NCI-H146 treated with DMSO at 0.1 percent for 48 hours (cell line): ENCODE data around the gene F11.
"Not testable (repeated sequence)": the region's sequence is repeated elsewhere in the genome, so short reads cannot be mapped to it uniquely, and the experiment has no call there.

Experiments
- DNase-seq: peaks from one replicate; lab custom pipeline; 2025; ENCODE audit not compliant: unreplicated experiment; lab: John Stamatoyannopoulos, UW

F11 gene

DNA sequence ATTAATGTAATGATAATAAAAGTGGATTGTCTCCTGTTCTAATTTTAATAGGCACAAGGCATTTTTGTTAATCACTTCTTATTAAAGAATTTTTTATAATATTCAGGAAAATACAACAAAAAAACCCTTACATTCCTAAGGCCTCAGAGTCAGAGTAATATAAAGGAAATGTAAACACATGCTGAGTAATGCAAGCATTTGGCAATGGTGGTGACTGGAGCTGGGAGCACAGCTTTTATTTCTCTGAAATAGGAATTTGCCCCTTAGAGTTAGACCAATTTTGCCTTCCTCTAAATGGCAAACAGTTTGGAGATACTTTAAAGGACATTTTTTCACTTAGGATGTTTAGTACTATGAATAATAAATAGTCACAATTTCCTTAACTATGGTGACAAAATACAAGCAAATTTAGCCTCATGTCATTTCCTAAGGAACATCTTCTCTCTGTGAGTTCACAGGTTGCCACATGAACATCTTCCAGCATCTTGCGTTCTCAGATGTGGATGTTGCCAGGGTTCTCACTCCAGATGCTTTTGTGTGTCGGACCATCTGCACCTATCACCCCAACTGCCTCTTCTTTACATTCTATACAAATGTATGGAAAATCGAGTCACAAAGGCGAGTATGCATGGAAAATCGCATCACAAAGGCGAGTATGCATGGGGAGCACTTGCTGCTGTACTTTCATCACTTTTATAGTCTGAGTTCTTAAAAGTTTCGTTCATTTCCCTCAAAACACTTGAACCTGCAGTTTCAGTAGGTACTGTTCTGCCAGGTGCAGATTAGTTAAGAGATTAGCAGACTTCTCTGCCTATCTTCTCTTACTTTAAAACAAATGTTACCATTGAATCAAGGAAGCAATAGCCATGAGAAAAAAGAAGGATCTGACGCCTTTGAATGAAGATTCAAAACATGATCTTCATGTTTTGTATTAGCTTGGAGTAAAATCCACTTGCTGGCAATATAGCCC lies 15.9 kb upstream of the F11 start:
- no peak for DNase-seq

DNA sequence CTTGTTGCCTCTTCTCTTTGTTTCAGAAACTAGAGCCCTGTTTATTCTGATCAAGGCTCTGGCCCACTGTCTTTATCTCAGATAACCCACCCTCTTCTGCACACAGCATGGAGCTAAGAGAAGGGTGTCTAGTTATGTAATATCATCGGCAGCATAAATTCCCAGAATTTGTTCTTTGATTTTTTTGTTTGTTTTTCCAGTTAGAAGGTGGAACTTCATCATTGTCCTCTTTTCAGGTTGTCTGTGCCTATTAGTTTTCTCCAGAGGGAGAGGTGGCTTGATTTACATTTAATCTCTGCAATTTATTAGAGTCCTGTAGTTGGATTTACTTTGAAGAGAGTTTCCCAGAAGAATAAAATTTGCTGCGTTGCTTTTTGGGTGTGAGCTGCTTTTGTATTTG lies 15.2 kb upstream of the F11 start:
- DNase-seq, result no peak

DNA sequence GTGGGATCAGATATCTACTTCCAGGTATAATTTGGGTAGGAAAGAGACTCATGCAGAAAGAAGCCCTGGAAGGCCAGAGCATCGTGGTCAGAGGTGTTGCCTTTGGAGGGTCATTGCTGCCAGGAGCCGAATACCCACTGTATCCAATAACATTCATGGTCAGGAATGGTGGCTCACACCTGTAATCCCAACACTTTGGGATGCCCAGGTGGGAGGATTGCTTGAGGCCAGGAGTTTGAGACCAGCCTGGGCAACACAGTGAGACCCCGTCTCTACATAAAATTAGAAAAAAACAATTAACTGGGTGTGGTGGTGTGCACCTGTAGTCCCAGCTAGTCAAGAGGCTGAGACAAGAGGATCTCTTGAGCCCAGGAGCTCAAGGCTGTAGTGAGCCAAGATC lies 10.9 kb upstream of the F11 start:
- no peak for DNase-seq

DNA sequence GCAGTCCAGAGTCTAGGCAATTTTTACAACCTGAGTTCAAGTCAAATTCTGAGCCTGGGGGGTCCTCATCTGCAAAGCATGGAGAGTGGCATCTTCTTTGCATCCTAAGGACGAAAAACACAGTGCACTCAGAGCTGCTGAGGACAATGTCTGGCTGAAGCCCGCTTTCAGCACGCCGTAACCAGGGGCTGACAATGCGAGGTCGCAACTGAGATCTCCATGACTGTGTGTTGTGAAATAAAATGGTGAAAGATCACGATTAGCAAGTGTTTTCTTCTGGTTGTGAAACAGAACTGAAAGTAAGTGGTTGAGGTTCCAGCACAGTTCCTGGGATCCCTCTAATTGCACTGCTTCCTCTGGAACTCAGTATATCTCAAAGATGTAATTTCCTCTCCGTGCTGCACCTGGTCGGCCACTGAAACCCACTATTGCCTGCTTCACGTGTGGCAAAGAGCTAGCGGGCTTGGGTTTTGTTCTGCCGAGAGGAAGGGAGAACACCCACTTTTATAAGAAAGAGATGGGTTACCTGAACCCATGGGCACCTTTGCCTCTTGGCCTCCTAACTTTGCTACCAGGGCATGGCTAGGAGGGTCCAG lies 7.7 kb upstream of the F11 start:
- DNase-seq, result no peak

DNA sequence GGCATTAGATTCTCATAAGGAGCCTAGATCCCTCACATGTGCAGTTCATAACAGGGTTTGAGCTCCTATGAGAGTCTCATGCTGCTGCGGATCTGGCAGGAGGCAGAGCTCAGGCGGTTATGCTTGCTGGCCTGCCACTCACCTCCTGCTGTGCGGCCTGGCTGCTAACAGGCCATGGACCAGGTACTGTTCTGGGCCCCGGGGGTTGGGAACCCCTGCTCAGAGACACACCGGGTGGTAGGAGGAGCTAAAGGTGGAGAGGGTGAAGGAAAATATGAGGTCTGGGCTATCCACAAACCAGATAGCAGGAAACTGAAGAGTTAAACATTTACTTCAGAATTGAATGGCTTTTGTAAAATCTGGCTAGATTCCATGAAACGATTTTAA lies 5.9 kb upstream of the F11 start:
- no peak for DNase-seq

DNA sequence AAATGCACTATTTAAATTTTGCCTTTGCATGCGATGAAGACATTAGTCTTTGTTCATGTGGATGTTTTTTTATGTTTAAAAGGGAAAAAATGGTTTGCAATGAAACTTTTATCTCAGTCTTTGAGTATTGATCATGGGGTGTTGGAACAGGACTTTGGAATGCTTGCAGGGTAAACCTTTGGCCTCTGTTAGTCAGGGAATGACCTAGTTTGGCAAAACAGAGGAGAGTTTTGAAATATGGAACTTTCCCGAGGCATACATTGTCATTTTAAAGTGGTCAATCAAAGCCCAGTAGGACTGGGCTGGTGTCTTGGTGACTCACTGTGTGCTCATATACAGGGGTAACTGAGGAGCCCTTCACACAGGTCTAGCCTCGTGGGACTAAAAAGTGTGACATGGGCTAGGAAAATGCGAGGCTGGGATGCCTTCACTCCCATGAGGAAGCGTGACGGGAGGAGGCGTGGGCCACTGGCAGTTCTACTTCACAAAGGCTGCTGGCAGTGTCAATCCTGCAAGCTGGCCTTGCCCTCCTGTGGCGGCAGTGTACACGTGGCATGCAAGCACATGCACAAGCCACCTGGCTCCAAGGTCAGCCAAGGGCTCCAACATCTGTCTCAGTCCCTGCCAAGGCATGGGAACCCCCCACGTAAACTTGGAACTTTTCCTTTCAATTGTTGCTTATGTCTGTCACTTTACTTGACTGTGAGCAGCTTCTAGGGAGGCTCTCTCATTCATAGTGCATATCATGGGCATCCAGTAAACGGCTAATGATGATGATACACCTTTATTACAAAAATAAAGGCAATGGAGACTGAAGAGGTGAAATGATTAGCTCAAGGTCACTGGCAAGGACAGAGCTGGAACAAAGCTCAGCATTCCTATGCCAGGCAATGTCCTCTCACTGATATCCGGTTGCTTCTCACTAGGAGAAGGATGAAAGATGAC lies 5.2 kb upstream of the F11 start:
- no peak for DNase-seq

DNA sequence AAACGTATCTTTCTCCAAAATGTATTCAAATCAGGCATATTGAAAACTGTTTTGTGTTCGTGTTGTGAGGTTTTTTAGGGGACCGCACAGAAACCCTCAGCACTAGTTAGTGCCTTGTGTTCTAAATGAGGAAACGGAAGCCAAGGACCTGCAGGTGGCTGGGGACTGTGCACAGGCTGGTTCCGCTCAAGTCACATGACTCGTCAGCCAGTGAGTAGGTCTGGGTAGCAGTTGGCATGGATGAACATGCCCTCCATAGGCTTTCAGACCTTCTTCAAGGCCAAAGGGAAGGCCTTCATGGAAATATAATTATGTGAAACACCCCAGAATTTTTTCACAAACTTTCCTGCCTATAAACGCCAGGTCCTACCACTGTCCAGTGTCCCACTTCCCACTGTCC lies 1.3 kb upstream of the F11 start:
- no peak for DNase-seq

DNA sequence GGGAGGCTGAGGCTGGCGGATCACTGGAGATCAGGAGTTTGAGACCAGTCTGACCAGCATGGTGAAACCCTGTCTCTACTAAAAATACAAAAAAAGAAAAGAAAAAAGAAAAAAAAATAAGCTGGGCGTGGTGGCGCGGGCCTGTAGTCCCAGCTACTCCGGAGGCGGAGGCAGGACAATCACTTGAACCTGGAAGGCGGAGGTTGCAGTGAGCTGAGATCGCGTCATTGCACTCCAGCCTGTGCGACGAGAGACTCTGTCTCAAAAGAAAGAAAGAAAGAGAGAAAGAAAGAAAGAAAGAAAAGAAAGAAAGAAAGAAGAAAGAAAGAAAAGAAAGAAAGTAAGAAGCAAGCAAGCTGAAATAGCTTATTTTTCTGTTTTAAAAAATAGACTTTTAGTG lies 739 bp upstream of the F11 start:
- DNase-seq, result not testable (repeated sequence)

DNA sequence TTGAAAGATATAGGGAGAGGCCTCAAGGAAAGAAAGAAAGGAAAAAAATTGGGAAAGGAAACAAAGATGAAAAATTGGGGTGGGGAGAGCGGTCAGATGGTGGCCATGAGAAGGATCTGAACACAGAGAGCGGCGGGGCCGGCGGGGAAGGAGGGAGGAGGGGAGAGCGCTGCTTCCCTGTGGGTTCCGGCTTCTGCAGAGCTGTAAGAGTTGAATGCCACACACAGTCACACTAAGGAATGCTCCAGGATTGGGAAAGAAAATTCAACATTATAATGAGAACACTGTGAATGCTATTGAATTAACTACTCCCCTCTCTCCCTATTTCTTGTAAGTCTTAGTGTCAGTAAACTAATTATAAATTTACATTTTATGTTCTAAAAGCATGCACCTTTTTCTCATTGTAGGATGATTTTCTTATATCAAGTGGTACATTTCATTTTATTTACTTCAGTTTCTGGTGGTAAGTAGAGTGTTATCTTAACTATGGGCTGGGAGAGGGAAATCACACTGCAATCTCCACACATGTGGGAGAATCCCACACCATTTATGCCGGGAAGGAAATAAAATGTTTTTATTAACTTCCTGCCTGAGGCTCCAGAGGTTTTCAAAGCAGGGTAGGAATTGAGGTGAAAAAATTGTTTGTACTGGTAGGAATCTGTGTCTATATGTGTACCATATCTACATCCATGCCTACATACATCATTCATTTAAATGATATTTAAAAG lies 904 bp downstream of the F11 start:
- DNase-seq, result no peak

DNA sequence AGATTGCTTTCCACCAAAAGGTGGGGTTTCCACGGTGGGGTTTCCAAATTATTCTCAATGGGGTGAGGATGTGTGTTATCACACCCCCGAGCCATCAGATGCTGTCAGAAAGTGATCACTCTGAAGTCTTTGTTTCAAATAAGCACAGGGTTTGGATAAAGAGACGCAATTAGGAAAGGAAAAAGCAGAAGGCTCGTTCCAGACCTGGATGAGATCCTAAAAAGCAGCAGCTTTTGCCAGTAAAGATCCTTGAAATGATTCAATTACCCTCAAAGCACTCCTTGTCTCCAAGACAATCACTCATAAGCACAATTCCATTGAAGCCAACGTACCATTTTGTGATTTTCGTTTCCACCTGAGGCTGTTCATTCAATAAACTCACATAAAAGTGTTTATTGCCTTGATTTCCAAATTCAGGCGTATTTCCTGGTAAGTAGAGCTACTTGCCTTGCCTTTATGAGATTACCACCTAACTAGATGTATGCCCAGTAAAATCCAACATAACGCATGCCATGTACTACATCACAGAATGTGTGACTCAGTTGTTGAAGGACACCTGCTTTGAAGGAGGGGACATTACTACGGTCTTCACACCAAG lies 5.2 kb downstream of the F11 start:
- DNase-seq, result no peak

DNA sequence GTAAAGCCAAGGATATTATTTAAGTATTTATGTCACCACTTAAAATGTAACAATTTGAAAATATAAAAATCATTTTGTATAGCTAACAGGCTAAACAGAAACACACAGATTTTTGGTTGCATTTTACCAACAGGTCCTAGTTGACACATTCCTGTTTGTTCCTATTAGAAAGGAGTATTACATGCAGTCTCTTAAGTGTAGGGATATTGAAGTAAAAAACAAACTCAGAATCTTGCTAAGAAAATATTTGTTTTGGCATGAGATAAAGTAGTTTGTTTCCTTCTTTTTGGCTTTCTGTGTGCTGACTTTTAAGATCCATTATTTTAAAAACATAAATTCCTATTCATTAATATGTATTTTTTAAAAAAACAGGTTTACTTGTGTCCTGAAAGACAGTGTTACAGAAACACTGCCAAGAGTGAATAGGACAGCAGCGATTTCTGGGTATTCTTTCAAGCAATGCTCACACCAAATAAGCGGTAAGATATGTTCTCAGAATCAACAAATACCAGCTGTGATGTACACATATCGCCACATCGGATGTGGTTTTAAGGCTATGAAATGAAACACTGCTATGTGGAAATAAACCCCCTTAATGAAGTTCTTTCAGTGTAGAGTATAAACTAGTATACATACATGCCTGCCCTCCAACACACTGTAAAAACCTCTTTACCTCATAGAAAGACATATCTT lies 6.9 kb downstream of the F11 start:
- no peak for DNase-seq

DNA sequence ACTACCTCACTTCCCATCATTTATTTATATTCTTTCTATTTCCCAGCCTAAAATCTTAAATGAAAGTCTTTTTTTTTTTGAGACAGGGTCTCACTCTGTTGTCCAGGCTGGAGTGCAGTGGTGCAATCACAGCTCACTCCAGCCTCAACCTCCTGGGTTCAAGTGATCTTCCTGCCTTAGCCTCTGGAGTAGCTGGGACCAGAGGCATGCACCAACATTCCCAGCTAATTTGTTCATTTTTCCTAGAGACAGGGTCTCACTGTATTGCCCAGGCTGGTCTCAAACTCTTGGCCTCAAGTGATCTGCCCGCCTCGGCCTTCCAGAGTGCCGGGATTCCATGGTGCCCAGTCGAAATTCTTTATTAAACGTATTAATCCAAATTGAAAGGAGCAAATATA lies 7.4 kb downstream of the F11 start:
- DNase-seq, result not testable (repeated sequence)

DNA sequence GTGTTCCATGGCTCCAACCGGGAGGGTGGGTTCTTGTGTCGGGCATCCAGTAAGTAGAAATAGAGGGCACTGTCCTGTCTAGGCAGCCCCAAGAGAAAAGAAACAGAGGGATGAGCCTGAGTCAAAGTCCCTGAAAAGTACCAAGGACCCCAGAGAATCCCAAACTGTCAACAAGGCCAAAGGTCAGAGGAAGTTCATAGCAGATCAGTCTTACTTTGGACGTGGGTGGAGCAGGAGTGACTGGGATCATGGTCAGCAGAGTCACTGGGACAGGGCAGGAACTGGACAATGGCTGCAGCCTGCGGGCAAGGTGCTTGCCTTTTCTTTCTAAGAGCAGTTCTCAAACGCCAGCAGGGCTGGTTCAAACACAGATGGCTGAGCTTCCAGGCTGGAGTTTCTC lies 17.3 kb downstream of the F11 start:
- no peak for DNase-seq

DNA sequence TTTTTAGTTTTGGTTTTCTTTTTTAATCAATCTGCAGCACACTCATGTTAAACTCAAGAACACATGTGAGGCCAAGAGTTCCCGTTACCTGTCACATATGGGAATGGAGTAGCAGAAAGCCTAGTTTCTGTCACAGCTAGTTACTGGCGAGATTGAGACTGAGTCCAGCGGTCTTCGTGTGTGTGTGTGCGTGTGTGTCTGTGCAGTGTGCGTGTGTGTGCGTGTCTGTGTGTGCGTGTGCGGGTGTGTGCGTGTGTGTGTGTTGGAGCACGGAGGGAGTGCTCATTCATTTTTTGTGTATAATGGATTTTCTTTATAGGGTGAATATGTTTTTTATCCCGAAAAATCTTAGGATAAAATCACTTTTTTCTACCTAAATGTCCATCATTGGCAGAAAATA lies 19.2 kb downstream of the F11 start:
- no peak for DNase-seq

DNA sequence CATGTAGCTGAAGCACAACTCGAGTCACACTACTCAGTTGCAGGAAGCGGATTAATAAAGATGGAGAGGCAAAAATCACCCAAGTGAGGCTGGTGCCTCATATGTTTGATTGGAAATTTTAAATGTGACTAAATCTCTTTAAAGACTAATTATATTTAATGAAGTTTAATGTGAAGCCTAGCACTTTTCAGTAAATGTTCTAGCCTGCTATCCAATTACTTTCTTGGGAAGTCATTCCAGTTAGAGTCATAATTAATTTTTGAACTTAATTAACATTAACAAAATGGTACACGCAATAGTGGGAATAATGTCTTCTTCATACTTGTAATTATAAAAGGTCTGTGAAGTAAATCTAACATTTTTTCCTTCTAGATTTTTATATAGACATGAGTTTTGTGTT lies 20.6 kb downstream of the F11 start:
- no peak for DNase-seq

DNA sequence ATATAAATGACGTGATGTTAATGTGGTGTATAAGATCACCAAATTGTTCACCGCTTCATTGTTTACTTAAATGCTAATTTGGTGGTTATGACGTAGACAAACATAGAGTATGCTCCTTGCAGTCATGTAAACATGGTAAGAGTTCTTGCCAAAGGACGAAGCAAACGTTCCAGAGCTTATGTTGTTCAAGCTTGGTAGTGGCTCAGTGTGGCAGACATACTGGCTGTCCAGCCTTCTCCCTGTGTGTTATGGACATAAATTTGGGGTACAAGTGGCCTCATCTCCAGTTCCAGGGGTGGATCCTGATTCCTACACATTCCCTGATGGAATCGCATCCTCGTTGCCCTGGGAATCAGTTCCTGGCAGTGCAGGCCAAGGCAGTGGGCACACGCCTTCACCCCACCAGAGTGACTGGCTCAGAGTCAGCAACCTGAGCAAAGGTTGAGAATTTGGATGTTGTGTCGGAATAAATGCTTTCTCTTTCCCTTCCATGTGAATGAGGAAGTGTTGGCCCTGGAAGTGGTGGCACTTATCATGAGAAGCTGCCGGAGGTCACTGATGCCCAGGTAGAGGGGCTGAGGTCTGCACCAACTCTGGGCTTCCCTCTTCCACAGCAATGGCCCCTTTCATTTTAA lies 25.4 kb downstream of the F11 start:
- no peak for DNase-seq

DNA sequence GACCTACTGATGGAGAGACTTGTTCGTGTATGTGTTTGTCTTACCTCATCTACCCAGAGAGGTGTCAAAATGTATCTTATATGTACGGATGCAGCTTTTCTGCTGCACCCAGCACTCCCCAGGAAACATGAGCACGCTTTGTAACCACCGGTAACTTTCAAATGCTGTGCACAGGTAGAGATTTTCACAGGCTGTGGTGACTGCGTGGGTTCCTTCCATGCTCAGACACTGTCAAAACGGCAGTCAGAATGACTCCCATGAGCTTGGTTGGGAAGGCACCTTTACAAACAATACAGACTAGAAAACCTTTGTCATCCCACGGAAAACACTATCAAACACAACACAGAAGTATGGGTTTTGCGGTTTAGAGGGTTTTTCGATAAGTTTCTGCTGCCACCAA lies 28.2 kb downstream of the F11 start:
- no peak for DNase-seq

DNA sequence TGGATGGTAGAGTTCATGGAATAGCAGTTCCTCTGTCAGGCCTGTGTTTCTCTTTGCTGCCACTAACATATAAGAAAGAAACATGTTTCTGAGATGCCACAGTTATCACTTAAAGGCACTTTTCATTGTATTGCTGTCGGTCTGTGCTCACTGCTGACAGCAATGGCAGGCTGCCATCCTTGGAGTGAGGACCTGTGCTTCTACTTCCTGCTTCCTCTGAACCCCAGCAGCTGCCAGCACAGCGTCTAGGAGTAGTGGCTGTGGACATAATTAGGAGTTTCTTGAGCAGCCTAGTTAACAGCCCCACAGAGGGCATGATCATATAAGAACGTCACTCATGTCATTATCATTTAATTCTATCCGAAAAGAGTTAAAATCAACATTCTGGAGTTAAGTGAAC lies 30.5 kb downstream of the F11 start:
- no peak for DNase-seq

DNA sequence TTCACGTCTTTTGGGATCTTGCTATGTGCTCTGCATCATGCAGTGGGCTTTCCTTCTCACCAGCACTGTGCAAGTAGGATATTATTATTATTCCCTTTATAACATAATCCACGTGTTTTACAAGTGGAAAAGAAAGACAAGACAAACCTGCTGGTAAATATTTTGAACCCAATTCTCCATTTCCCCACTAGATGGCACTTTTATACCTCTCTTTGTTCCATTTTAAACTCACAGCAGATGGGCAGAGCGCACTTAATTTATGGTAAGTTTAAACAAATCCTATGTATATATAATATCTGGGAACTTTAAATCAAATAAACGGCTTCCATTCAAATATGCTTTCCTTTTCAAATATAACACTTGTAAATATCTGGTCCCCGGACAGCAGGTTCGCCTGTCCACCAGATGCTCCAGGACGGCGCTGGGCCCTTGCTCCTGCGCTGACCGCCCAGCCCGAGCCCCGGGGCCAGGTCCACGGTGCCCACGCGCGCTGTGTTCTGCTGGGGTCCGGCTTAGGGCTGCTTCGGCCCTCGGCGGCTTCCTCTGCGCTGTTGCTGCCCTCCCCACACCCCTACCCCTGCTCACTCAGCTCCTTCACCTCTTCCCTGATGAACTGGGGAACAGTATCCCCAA lies 31.1 kb downstream of the F11 start:
- peak; percentile 1 for DNase-seq
